DLD1 (cell line): ENCODE results near the gene STRBP.
"Not testable (repeated sequence)": the region's sequence is repeated elsewhere in the genome, so short reads cannot be mapped to it uniquely, and the experiment has no call there.

Source experiments
- in situ Hi-C: cut with HindIII; loops from 2 replicates; pipeline ENCODE4 v1.10.0; 2017; ENCODE audit warnings: low sequenced_read_pairs

The STRBP gene

DNA sequence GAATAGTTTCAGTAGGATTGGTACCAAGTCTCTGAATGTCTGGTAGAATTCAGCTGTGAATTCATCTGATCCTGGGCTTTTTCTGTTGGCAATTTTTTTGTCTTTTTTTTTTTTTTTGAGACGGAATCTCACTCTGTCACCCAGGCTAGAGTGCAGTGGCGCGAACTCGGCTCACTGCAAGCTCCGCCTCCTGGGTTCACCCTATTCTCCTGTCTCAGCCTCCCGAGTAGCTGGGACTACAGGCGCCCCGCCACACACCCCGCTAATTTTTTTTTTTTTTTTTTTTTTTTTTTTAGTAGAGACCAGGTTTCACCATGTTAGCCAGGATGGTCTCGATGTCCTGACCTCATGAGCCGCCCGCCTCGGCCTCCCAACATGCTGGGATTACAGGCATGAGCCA lies 67.9 kb downstream of the STRBP start:
- in situ Hi-C loops, result not testable (repeated sequence)

DNA sequence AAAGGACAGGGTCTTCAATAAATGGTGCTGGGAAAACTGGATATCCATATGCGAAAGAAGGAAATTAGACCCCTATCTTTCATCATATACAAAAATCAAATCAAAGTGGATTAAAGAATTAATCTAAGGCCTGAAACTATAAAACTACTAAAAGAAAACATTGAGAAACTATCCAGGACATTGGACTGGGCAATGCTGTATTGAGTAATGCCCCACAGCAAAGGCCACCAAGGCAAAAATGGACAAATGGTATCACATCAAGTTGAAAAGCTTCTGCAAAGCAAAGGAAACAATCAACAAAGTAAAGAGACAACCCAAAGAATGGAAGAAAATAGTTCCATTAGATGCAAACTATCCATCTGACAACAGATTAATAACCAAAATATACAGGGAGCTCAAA lies 72.3 kb downstream of the STRBP start:
- in situ Hi-C loops, result no loop called here

DNA sequence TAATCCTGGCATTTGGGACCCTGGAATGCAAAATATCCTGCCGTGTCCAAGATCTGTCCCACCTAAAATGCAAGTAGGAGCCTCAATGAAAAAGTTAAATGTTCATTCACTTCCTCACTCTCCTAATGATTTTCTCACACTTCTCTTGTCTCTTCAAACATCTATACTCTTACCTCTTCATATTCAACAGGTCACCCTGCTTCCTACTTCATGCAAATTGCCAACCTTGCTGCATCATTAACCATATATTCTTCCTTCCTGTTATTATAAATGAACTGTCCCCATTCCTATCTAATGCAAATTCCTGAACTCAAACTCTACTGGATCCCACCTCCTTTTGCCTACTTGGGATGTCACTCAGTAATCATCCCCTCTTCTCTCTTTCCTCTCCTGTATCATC lies 74.4 kb downstream of the STRBP start:
- in situ Hi-C loops, result no loop called here

DNA sequence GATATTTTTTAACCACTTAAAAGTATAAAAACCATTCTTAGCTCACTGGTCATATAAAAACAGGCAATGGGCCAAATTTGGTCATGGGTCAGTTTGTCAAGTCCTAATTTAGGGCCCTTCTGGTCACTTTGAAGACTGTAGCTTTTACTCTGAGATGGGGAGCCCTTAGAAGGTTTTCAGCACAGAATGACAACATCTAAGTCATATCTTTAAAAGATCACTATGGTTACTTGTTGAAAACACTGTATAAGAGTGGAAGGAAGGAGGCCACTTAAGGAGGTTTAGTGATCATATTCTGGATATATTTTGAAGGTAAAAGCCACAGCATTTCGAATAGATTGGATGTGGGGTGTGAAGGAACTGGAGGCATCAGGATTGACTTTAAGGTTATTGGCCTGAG lies 76.7 kb downstream of the STRBP start:
- in situ Hi-C loops, result no loop called here

DNA sequence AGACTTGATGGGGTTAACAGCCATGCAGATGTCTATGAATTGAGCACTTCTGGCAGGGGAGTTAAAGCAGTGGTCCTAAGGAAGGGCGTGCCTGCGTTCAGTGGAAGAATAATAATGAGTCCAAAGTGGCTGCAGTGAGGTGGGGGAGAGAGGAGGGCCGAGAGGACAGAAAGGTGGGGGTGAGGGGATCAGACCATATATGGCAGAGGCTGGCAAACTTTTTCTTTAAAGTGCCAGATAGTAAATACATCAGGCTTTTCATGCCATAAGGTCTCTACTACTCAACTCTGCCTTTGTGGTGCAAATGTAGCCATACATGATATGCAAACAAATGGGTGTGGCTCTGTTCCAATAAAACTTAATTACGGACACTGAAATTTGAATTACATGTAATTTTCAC lies 77.1 kb downstream of the STRBP start:
- in situ Hi-C loops, result no loop called here

DNA sequence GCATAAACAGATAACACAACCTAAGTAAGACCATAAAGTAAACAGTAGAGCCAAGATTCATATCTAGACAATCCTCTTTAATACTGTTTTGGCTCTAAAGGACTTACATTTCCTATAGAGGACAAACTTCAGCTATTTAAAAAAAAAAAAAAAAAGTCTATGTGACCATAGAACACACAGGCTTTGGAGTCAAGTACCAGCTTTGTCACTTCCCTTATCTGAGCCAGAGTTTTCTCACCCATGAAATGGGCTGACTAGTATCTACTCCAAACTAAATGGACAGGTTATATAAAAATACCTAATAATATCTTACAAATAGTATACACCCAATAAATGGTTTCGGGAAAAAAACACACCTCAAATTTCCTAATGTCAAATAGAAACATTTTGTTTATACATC lies 81.3 kb downstream of the STRBP start:
- in situ Hi-C loops, result no loop called here

DNA sequence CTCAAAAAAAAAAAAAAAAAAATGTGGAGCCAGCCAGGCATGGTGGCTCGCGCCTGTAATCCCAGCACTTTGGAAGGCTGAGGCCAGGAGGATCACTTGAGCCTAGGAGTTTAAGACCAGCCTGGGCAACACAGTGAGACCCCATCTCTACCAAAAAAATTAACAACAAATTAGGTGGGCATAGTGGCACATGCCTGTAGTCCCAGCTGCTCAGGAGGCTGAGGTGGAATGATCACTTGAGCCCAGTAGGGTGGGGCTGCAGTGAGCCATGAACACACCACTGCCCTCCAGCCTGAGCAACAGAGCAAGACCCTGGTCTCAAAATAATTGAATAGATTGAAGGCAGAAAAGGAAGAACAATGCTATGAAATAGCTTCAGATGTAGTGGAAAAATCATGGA lies 82.4 kb downstream of the STRBP start:
- in situ Hi-C loops, result not testable (repeated sequence)

DNA sequence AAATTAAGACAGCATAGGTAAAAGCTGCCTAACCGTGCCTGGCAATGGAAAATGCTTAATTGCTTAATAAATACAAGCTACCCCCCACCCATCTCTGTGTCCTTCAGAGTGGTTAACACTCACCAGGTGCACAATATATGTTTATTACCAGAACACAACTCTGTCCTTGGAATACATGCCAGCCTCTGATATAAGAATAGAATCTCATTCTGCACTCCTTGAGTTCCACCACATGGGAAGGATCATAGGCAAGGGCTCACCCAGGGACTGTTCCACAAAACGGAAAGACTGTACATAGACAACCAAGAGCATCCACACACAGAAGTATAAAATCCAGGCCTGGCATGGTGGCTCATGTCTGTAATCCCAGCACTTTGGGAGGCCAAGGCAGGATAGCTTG lies 91.4 kb downstream of the STRBP start:
- in situ Hi-C loops, result no loop called here

DNA sequence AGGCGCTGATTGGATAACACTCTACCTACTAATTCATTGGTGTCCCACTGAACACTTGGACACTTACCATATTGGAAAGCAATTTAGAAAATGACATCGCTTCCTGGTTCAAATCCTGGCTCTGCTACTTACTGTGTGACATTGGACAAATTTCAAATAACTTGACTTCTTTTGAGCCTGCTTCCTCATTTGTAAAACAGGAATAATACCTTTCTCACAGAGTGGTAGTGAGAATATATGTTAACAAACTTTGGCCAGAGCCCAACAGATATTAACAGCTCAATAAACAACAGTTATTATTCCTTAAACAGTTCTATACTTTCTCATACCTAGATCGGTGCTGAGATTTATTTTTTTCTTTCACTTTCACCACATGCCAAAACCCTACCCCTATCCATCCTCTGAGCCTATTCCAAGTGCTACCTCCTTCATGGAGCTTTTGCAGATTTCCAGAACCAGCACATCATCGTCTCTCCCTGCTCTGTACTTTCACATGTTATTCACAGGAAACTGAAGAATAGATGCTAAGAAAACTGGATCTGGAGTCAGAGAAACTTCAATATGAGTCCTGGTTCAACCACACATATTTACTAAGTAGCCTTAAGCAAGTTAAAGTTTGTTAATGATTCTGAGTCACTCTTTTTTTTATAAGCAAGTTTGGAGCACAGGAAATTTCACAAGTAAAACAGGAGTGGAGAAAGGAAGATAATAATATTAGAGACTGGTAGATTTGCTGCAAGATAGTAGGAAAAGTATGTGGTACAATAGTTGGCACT lies 92.3 kb downstream of the STRBP start:
- in situ Hi-C loops, result no loop called here

DNA sequence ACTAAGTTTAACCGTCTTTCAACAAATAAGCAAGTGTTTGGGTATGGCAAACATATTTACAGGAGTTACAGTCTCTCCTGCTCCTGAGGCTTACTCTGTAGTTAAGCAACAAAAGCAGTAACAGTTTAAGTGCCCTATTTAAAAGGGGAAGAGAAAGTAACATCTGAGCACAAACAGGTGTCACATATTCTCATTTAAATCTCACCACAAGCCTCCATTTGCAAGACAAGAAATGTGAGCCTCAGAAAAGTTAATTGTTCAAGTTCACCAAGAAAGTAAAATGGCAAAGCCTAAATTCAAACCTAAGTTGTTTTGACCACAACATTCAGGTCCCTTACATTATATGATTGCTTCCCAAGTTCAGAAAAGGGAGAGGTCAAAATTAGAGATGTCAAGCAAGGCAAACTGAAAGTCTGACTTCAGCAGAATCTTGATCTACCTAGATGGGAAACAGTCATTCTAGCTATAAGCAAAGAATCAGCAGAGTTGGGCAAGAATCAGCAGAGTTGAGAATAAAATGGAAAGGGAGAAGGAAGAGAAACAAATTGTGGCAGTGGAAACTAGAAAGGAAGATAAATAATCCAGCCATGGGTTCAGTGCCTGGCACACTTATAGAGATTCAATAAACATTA lies 93.4 kb downstream of the STRBP start:
- in situ Hi-C loops, result no loop called here

DNA sequence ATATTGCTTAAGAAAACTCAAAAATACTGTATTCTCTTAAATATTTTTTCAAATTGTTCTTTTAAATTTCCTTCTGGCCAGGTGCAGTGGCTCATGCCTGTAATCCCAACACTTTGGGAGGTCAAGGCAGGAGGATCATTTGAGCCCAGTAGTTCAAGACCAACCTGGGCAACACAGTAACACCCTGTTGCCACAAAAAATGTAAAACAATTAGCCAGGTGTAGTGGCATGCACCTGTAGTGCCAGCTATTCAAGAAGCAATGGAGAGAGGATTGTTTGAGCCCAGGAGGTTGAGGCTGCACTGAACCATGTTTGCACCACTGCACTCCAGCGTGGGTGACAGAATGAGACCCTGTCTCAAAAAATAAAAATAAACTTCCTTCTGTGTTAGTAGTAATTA lies 94.3 kb downstream of the STRBP start:
- in situ Hi-C loops, result no loop called here

DNA sequence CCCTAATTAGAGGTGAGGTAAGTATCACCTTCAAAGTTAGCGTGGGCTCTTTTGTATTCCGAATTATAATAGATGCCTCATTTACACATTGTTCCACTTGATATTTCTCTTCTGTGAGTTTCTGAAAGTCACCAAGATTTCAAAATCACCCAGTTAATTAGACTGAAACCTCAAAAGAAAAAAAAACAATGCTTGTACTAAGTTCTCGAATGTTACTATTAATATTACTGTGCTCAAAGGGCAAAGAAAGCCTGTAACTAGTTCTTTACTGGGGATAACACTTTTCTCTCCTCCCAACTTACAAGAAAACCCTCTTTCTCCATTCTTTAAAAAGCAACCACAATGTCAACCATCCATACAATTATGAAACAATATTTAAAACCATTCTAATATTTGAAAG lies 98.5 kb downstream of the STRBP start:
- in situ Hi-C loops, result no loop called here

DNA sequence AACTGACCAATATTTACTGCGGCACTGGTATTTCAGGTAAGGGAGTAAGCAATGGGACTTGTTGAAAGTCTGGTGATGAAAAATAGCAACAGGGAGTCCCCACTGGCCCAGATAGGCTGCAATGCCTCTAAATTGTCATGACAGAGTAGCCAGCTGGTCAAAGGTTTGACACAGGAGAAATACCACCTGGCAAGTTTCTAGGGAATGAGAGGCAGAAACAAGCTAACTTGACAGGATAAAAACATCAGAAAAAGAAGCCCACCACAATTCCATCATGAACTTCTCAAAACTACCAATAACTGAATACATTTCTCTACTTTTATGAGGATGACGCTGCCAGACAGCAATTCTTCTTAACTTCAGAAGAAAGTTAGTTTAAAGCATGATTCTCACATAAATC lies 99.8 kb downstream of the STRBP start:
- in situ Hi-C loops, result no loop called here

DNA sequence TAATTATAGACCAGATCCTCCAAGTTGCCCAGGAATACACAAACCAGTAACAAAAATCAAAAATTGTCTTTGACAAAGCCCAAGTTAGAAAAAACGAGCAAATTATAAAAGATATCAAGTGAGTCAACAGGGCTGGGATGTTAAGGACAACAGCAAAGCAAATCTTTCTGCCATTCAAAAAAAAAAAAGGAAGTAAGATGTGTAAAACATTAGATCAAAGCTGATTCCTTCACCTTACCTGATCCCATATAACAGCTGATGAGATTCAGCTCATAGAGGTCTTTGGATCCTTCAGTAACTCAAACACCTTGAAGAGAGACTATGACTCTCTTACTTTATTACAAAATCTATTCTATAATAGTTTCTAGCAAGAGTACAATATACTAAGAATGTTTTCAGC lies 100.9 kb downstream of the STRBP start:
- in situ Hi-C loops, result no loop called here

DNA sequence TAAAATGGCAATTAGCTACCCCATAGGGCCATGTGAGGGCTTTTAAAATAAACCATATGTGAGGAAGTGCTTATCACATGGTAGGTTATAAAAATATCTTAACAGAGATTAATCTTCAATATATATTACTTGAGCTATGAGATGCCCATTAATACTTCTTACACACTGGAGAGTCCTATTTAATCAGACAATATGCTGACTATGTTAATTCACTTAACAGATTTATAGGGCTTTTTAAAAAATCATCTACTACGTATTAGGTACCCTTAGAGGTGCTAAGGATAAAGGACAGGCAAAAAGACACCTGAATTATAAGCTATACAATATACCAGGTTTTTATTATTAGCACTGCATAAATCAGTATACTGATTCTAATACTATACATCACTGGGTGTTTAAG lies 102.6 kb downstream of the STRBP start:
- in situ Hi-C loops, result no loop called here

DNA sequence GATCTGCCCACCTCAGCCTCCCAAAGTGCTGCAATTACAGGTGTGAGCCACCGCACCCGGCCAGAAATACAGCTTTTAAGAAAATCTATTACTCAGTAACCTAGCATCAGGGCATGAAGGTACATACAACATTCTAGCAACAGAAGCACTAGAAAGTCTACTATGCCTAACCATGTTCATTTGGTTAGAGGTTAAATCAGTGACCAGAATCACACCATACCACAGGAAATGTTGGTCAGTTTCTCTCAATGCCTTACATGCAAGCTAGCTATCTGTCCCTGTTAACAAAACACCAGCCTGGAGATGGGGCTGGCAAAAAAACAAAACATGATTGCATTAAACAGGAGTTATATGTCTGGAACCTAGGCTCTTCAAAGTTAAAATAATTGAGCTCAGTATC lies 104.1 kb downstream of the STRBP start:
- in situ Hi-C loops, result no loop called here

DNA sequence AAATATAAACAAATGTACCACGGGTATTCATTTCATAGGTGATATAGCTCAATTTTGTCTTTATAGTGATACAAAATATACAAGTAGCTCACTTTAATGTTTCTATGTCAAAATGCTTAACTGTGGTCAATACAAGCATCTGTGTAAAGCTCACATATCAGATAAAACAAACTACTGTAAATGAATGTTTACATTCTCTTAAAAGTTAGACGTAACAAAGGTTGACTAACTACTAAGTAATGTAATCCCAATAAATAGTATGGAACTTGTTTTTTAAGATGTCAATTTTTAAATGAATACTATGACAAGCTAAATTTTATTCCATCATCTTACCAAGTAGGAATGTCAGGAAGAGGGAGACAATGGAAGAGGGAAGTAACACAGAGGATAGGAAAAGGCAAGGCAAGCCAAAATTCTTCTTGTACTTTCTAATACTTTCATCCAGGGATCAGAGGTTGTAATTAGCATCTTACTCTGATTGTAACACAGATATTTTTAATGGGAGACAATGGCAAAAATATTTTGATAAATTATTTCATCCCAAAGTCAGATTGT lies 105.5 kb downstream of the STRBP start:
- in situ Hi-C loops, result no loop called here

DNA sequence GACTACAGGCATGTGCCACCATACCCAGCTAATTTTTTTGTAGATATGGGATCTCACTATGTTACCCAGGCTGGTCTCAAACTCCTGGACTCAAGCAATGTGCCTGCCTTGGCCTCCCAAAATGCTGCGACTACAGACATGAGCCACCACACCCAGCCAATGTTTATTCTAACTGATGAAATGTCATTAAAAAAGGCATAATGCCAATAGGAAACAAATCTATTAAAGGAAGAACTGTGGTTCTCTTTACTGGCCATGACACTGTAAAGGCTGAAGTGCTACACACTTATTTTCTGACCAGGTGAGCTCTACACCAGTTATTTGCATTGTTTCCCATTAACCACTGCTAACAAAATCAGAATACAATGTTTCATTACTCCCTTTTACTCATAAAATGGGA lies 106.0 kb downstream of the STRBP start:
- in situ Hi-C loops, result no loop called here

DNA sequence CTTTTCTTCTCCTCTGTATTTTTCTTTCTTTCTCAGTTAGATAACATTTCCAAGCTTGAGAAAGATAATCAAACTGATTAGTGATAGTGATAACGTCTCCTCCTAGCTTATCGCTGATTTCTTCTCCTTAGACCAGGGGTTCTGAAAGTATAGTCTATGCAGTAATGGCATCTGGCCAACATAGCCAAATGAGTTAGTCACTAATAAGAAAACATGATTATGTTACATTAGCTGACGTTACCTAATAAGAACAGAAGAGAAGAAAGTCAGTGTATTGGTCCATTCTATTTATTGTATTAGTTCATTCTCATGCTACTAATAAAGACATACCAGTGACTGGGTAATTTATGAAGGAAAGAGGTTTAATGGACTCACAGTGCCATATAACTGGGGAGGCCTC lies 111.2 kb downstream of the STRBP start:
- in situ Hi-C loops, result no loop called here

DNA sequence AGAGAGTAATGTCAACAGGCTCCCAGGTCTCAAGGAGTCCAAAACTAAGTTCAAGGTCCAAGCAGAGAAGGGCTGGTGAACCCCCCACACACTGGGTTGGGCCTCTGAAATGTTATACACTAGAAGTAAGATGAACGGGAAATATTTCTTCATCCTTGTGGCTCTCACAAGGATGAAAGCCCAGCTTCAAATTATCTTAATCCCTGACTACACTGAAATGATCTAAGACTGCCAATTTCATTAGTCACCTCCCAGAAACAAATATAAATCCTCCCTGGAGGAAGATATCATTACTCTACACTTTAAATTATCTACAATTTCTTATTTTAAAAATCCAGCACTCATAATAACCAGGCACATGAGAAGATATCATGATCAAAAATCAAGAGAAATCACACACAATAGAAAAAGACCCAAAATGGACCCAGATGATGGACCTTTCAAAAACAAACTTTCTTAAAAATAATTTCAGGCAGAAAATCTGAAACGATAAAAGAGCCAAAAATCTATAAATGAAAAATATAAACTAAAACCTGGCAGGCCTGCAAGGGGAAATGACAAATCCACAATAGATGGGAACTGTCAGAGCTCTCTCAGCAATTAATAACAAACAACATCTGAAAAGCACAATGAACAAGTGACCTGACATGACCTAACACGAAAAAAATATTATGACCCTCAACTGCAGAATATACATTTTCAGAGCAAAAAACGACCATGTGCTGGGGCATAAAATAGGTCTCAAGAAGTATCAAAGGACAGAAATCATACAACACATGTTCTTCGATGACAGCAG lies 117.5 kb downstream of the STRBP start:
- in situ Hi-C loops, result no loop called here

DNA sequence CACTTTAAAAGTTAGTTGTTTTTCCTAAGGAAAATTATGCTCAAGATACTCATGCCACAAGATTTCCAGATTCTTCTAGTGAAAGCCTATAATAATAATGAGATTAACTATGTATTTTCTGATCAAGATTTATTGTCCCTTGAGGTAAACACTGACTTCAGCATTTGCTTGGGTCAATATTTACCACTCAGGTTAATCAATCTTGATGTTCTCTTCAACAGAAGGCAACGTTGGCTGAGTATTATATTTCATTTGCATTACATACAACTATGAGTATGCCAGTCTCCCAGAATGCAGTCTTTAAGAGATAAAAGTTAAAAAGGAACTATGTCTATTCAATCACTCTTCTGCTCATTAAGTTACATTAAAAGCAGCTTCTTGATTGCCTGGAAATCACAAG lies 119.3 kb downstream of the STRBP start:
- in situ Hi-C loops, result no loop called here

DNA sequence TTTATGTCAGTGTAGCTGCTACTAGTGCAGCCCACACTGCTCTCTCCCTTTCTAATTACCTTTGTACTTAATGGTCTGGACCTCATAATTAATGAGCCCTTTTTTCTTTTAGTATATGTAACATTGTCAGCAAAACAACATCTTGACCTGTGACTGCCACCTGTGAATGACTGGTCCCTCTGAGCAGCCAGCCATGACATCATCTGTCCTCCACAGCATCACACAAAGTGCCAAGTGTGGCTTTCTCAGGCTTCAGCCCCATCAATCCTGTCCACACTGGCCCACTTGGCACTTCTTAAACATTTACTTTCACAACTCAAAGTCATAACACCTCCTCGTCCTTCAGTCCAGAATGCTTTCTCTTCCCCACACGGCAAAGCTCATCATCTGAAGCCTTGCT lies 130.2 kb downstream of the STRBP start:
- in situ Hi-C loops, result no loop called here
